Ovary (tissue), 3 donors: ENCODE data around the gene HTR3E.

ENCODE experiments used
- CTCF ChIP-seq, 3 donors: fragments of 450-650 bp in 2 of 3; fragments of 200-600 bp in 1 of 3; IDR thresholded peaks; one replicate each; pipeline versions ENCODE4 v1.5.1 to v1.8.0; 2016 to 2022; ENCODE audit warnings: antibody characterized with exemption in 3 of 3, mild to moderate bottlenecking in 1 of 3
- POLR2A ChIP-seq: fragments of 450-650 bp; IDR thresholded peaks from one replicate; pipeline ENCODE4 v1.6.1; 2017; ENCODE audit warnings: antibody characterized with exemption, mild to moderate bottlenecking, moderate library complexity
- donor health status: DM: no; HTN: no; CAD: no.

GRCh38 chr3:184156522-184156955 lies 59.7 kb downstream of the HTR3E start:
- TF ChIP-seq CTCF (IDR thresholded peaks at IDR 0.05) (no peak), POLR2A (no peak)
